ENCODE data around the gene EFCAB7.

DNA sequence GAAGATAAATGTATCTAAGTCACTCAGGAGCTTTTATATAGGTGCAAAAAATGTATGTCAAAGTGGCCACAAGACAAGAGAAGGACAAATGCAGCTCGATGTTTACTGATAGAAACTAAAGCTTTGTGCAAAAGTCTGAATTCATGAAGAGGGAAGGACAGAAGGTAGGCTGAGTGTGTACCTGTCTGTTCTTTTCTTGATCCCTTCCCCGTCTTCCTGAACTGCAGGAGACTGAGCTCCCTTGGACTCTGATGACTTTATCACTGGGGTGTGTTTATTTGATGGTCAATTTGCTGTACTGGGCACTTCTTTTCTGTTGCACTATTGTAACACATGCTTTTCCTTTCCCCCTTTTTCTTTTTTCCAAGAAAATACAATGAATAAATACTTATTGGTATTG lies 25.7 kb upstream of the EFCAB7 start:
- no peak for TF ChIP-seq POLR2AphosphoS5 (IDR thresholded peaks at IDR 0.05)
- TF ChIP-seq, protein P1, sequence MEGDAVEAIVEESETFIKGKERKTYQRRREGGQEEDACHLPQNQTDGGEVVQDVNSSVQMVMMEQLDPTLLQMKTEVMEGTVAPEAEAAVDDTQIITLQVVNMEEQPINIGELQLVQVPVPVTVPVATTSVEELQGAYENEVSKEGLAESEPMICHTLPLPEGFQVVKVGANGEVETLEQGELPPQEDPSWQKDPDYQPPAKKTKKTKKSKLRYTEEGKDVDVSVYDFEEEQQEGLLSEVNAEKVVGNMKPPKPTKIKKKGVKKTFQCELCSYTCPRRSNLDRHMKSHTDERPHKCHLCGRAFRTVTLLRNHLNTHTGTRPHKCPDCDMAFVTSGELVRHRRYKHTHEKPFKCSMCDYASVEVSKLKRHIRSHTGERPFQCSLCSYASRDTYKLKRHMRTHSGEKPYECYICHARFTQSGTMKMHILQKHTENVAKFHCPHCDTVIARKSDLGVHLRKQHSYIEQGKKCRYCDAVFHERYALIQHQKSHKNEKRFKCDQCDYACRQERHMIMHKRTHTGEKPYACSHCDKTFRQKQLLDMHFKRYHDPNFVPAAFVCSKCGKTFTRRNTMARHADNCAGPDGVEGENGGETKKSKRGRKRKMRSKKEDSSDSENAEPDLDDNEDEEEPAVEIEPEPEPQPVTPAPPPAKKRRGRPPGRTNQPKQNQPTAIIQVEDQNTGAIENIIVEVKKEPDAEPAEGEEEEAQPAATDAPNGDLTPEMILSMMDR (IDR thresholded peaks at IDR 0.05), result no peak
- no peak for TF ChIP-seq POLR2A (IDR thresholded peaks at IDR 0.05)
